Fibroblast of the aortic adventitia (primary cell): ENCODE measurements around the gene PTMS. TPM values are rescaled to one million over a fixed set of nuclear protein-coding genes. Genes with fewer than 3 reads are reported as not detected.

Source experiments
- DNase-seq: peaks from one replicate; pipeline ENCODE4 v3.0.0-alpha.2; 2010; ENCODE audit warnings: low read depth
- H3K4me3 ChIP-seq: 2 replicates; pipeline ENCODE4 v1.5.1; 2011; ENCODE audit warnings: low read depth, mild to moderate bottlenecking, control low read depth, low read length, moderate library complexity
- total RNA-seq: library from RNA; depleted of rRNA; stranded (reverse); fragments of >200 nt; gene quantifications from 2 replicates; pipeline ENCODE4 v1.2.3, GENCODE V29; 2012; ENCODE audit warnings: low replicate concordance
- TF ChIP-seq, protein P1 (sequence below): IDR thresholded peaks from 2 replicates; pipeline ENCODE4 v1.5.1; 2011; ENCODE audit warnings: mild to moderate bottlenecking, low read length, control low read depth, inconsistent platforms; ENCODE audit not compliant: insufficient read depth

Gene PTMS
- total RNA-seq, 1 donor: 61.6 TPM

DNA sequence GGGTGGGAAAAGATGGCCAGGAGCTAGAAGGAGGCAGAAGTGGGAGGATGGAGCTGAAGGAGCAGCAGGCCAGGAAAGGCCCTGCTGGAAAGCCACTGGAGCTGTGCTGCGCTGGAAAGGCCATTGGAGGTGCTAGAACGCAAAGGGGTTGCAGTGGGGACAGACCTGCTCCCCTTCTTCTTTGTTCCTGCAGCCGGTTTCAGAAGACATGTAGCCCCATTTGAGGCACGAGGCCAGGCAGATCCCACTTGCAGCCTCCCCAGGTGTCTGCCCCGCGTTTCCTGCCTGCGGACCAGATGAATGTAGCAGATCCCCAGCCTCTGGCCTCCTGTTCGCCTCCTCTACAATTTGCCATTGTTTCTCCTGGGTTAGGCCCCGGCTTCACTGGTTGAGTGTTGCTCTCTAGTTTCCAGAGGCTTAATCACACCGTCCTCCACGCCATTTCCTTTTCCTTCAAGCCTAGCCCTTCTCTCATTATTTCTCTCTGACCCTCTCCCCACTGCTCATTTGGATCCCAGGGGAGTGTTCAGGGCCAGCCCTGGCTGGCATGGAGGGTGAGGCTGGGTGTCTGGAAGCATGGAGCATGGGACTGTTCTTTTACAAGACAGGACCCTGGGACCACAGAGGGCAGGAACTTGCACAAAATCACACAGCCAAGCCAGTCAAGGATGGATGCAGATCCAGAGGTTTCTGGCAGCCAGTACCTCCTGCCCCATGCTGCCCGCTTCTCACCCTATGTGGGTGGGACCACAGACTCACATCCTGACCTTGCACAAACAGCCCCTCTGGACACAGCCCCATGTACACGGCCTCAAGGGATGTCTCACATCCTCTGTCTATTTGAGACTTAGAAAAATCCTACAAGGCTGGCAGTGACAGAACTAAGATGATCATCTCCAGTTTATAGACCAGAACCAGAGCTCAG lies 53.2 kb downstream of the PTMS start:
- no peak overlapping the region for H3K4me3 ChIP-seq
- TF ChIP-seq, protein P1, sequence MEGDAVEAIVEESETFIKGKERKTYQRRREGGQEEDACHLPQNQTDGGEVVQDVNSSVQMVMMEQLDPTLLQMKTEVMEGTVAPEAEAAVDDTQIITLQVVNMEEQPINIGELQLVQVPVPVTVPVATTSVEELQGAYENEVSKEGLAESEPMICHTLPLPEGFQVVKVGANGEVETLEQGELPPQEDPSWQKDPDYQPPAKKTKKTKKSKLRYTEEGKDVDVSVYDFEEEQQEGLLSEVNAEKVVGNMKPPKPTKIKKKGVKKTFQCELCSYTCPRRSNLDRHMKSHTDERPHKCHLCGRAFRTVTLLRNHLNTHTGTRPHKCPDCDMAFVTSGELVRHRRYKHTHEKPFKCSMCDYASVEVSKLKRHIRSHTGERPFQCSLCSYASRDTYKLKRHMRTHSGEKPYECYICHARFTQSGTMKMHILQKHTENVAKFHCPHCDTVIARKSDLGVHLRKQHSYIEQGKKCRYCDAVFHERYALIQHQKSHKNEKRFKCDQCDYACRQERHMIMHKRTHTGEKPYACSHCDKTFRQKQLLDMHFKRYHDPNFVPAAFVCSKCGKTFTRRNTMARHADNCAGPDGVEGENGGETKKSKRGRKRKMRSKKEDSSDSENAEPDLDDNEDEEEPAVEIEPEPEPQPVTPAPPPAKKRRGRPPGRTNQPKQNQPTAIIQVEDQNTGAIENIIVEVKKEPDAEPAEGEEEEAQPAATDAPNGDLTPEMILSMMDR: no peak
- no peak for DNase-seq

DNA sequence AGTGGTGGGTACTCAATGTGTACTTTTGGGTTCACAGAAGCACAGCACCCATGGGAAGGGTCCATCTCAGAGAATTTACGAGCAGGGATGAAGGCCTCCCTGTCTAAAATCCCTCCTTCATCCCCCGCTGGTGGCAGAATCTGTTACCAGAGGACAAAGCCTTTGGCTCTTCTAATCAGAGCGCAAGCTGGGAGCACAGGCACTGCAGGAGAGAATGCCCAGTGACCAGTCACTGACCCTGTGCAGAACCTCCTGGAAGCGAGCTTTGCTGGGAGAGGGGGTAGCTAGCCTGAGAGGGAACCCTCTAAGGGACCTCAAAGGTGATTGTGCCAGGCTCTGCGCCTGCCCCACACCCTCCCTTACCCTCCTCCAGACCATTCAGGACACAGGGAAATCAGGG lies 54.0 kb downstream of the PTMS start:
- DNase-seq: no peak
- TF ChIP-seq, protein P1: no peak
- H3K4me3 ChIP-seq: no peak overlapping the region

Other genes with a start within 250 kb of the PTMS start
- gene GAPDH, start 231.8 kb upstream of the PTMS start, total RNA-seq: 1,521 and 5,776 TPM in 2 replicates
- gene IFFO1, start 210.3 kb upstream of the PTMS start, total RNA-seq: 12.7 and 17.2 TPM in 2 replicates
- gene NOP2, start 198.1 kb upstream of the PTMS start, total RNA-seq: 24.0 and 54.6 TPM in 2 replicates
- gene CHD4, start 159.0 kb upstream of the PTMS start, total RNA-seq: 161 and 462 TPM in 2 replicates
- gene LPAR5, start 130.4 kb upstream of the PTMS start, total RNA-seq: not detected in 2 replicates
- gene ACRBP, start 118.9 kb upstream of the PTMS start, total RNA-seq: 0.36 and 0.49 TPM in 2 replicates
- gene ING4, start 103.2 kb upstream of the PTMS start, total RNA-seq: 34.1 and 51.2 TPM in 2 replicates
- 17.7 and 29.5 TPM in 2 replicates for gene ZNF384, start 77.0 kb upstream of the PTMS start, total RNA-seq
- gene PIANP, start 65.5 kb upstream of the PTMS start, total RNA-seq: 0.45 TPM in 1 of 2 replicates, not detected in the other
- 71.1 and 86.0 TPM in 2 replicates for gene COPS7A, start 42.3 kb upstream of the PTMS start, total RNA-seq
- gene MLF2, start 13.2 kb upstream of the PTMS start, total RNA-seq: 29.5 and 104 TPM in 2 replicates
- gene LAG3, start 6.2 kb downstream of the PTMS start, total RNA-seq: 0.16 TPM in 1 of 2 replicates, not detected in the other
- 1.6 TPM in 1 of 2 replicates, not detected in the other for gene CD4, start 23.2 kb downstream of the PTMS start, total RNA-seq
- gene GPR162, start 55.5 kb downstream of the PTMS start, total RNA-seq: 2.6 and 3.5 TPM in 2 replicates
- gene P3H3, start 62.0 kb downstream of the PTMS start, total RNA-seq: 53.9 and 188 TPM in 2 replicates
- 3.4 TPM in 2 replicates for gene GNB3, start 74.6 kb downstream of the PTMS start, total RNA-seq
- 23.5 TPM in 1 of 2 replicates, not detected in the other for gene CDCA3, start 84.9 kb downstream of the PTMS start, total RNA-seq
- 84.0 and 140 TPM in 2 replicates for gene USP5, start 85.8 kb downstream of the PTMS start, total RNA-seq
- gene TPI1, start 101.2 kb downstream of the PTMS start, total RNA-seq: 183 and 680 TPM in 2 replicates
- 3.3 and 8.0 TPM in 2 replicates for gene SPSB2, start 106.9 kb downstream of the PTMS start, total RNA-seq
- gene LRRC23, start 138.5 kb downstream of the PTMS start, total RNA-seq: 7.0 and 62.6 TPM in 2 replicates
- gene ENO2, start 148.2 kb downstream of the PTMS start, total RNA-seq: 8.7 and 12.7 TPM in 2 replicates
- 13.6 and 13.8 TPM in 2 replicates for gene ATN1, start 161.6 kb downstream of the PTMS start, total RNA-seq
- gene RNU7-1, start 177.5 kb downstream of the PTMS start, total RNA-seq: not detected in 2 replicates
- gene C12orf57, start 177.7 kb downstream of the PTMS start, total RNA-seq: 100 and 156 TPM in 2 replicates
- gene PTPN6, start 185.0 kb downstream of the PTMS start, total RNA-seq: not detected in 2 replicates
- gene PHB2, start 204.3 kb downstream of the PTMS start, total RNA-seq: 71.5 and 181 TPM in 2 replicates
- 26.0 and 26.8 TPM in 2 replicates for gene EMG1, start 204.6 kb downstream of the PTMS start, total RNA-seq